Activated gamma-delta T cell (primary cell): Measurements from ENCODE around the gene TMEM255B.
"Not testable (repeated sequence)": the region's sequence is repeated elsewhere in the genome, so short reads cannot be mapped to it uniquely, and the experiment has no call there.

ENCODE experiments used
- DNase-seq: peaks from one replicate; lab custom pipeline; 2025; lab: John Stamatoyannopoulos, UW

The TMEM255B gene

DNA sequence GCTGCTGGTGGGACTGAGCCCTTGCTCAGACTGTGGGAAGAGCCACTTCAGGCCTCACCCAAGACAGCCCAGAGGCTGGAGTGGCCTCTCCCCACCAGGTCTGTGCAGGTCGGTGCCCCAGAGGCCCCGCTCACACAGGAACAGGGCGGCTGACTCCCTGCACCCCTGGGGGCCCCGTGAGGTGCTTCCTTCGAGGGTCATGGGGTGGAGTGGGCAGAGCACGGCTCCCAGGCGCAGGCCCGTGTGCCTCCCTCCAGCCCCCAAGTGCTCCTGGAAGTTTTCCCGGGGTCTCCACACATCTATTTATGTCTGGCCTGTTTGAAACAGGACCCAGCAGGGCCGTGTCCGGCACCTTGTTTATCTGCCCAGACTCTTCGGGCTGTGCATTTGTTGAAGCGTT, 9.5 kb upstream of the TMEM255B start:
- no peak for DNase-seq

DNA sequence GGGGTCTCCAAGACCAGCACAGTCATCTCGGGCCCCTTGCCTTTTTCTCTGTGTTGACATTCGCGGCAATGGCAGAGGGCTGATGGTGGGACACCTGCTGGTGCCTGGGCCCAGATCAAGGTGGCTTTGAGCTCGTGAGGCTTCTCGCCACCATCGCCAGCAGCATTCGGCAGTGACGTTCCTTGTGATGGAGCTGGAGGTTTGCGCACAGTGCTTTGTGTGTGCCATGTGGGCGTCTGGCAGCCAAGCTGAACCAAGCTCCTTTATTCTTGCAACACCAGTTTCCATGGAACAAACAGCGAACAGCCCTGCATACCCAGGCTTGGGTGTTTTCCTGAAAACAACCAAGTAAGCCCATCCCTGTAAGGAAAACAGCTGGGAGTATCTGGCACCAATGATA, 9.1 kb upstream of the TMEM255B start:
- no peak for DNase-seq

DNA sequence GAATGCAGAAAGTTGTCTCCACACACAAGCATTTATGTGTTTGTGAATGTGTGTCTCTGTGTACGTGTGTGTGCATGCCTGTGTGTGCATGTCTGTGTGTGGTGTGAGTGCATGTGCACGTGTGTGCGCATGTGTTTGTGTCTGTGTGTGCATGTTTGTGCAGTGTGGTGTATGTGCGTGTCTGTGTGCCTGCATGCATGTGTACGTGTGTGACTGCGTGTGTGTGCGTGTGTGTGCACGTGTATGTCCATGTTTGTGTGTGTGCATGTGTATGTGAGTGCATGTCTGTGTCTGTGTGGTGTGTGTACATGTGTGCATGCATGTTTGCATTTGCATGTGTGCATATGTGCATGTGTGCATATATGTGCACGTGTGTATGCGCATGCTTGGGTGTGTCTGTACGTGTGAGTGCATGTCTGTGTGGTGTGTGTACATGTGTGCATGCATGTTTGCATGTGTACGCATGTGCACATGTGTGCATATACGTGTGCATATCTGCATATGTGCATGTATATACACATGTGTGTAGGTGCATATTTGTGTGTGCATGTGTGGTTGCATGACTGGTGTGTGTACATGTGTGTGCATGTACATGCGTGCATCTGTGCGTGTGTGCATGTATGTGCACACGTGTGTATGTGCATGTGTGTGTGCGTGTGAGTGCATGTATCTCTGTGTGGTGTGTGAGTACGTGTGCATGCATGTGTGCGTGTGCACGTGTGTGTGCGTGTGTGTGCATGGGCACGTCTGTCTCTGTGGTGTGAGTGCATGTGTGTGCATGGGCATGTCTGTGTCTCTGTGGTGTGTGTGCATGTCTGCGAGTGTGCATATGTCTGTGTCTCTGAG, 8.2 kb upstream of the TMEM255B start:
- DNase-seq = no peak

DNA sequence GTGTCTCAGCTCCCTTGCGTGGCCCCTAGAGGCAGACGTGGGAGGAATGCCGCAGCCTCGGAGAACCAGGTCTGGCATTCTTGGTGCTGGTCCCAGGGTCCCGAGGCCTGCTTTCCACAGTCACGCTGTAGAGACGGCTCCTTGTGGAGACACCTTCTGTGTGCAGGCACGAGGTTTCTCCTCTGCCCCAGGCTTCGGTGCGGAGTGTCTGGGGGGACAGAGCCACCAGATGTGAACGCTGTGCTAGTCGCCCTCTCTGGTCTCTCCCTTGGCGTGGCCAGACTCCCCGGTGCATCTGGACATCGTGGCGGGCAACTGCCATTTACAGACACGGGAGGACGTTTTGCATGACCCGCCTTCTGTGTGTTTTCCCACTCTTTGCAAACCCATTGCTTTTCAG, 7.5 kb upstream of the TMEM255B start:
- no peak for DNase-seq

DNA sequence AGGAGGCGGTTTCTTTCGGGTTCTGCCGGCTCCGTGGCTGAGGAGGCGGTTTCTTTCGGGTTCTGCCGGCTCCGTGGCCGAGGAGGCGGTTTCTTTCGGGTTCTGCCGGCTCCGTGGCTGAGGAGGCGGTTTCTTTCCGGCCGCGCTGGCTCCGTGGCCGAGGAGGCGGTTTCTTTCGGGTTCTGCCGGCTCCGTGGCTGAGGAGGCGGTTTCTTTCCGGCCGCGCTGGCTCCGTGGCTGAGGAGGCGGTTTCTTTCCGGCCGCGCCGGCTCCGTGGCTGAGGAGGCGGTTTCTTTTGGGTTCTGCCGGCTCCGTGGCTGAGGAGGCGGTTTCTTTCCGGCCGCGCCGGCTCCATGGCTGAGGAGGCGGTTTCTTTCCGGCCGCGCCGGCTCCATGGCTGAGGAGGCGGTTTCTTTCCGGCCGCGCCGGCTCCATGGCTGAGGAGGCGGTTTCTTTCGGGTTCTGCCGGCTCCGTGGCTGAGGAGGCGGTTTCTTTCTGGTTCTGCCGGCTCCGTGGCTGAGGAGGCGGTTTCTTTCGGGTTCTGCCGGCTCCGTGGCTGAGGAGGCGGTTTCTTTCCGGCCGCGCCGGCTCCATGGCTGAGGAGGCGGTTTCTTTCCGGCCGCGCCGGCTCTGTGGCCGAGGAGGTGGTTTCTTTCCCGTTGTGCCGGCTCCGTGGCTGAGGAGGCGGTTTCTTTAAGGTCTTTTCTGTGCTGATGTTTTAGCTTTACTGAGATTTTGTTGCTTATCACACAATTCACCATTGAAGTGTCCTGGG, 6.6 kb upstream of the TMEM255B start:
- DNase-seq = not testable (repeated sequence)

DNA sequence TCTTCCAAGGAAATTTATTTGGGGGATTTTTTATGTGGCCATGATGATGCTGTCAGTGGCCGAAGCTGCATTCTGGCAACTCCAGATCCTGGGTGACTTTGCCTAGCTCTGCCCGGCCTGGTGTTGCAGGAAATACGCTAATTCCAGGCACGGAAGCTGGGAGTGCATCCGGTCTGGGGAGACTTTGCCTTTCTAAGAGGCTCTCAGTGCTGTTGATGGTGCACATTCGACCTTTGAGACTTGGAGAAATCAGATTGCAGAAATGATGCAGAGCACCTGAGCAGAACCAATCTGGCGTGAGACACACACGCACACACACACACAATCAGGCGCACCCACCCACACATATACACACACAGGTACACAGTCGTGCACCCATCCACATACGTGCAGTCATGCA, 5.9 kb upstream of the TMEM255B start:
- no peak for DNase-seq

DNA sequence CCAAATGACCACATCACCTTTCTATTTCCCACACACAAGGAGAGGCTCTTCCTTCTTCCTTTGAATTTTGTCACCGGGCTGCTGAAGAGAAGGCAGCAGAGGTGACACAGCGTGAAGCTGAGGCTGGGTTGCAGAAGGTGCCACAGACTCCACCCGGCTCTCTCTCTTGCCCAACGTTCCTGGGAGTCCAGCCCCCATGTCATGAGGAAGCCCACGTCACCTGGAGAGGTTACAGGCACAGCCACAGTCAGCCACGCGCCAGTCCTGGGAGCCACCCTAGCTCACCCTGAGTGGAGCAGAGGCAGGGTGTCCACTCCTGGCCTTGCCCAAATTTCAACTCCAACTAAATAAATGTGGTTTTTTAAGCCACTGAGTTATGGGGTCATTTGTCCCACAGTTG, 4.8 kb upstream of the TMEM255B start:
- no peak for DNase-seq

DNA sequence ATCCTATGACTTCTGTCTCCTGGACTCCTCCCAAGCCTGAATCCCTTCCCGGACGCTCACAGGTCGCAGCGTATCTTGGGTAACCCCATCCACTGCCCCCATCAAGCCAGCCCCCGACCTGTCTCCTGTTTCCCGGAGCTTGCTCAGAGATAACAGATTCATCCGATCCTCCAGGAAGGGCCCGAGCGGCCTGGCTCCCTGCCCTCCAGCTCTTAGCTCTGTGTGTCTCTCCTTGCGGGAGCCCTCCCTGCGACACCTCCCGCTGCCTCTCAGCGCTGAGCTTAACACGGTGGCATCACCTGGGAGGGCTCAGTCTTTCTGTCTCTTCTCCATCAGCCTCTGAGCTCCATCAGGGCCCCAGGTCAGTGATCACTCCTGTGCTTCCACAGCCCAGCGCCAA, 4.3 kb upstream of the TMEM255B start:
- no peak for DNase-seq

DNA sequence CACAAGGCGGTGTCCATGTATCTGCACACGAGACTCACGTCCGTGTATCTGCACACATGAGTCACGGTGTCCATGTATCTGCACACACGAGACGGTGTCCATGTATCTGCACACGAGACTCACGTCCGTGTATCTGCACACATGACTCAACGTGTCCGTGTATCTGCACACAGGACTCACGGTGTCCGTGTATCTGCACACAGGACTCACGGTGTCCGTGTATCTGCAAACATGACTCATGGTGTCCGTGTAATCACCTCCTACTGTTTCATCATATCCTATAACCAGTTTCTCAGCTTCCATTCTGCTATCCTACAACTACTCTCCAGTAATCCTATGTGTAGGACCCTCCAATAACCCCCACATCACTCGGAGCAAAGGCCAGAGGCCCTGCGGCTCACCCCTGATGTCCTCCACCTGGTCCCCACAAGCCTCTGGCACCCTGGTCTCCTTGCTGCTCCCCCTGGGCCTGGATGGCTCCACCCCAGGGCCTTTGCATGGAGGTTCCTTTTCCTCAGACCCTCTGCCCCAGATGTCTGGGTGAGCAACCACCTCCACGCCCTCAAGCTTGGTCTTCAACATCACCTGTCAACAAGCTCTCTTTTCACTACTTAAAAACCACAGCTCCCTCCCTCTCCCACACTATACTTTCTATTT, 2.5 kb upstream of the TMEM255B start:
- no peak for DNase-seq

DNA sequence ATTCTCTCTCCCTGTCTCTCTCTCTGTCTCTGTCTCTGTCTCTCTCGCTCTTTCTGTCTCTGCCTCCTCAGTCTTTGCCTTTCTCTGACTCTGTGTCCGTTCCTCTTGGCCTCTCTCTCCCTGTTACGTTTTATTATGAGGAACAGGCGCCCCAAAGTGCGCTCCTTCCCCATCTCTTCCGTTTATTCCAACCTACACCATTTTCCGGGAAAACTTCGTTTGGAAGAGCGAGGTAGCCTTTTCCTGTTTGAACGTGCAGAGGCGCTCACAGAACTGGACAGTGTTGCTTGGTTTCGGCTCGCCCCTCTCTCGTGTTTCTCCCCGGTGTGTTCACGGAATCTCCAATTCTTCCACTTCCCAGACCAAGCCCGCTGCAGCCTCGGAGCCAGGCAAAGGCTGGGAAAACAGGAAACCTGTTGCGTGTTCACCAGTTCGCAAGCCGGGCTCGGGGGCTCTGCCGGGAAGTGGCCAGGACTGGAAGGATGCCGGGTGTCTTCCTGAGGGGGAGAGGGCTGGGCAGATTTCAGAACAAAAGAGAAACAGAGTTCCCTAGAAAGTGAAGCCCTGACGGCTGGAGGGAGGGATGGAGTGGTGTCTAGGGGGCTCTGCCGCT, 605 bp downstream of the TMEM255B start:
- DNase-seq = no peak

DNA sequence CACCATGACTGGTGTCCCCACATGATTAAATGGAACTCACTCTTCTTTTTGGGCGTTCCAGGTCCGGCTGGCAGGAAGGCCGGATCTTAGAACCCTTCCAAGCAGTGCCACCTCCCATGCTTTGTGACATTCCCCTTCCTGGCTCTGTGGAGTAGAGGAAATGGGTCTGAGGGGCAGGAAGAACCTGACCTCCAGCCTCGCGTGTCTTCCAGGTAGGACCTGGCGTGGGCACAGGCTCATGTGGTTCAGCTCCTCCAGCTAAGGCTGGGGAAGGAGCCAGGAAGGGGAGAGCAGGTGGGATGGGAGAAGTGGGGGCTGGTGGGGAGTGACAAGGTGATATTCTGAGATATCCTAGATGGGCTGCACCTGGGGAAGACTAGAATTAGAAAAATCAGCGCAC, 2.1 kb downstream of the TMEM255B start:
- DNase-seq = no peak

DNA sequence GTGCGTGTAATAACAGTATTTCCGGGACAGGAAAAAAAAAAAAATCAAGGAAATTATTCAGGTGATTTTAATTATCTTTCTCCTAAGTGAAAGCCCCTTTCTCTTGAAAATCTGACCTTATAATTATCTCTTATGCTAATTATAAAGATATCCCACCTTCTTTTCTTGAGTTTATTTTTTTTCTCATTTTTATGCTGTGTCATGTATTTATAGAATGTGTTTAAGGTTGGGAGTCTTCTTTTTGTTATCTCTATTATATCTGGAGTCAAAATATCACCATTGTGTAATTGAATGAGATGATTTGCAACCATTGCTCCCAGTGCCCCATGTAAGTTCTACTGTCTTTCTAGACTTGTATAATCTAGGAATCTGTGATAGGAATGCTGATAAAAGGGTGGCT, 3.0 kb downstream of the TMEM255B start:
- no peak for DNase-seq

DNA sequence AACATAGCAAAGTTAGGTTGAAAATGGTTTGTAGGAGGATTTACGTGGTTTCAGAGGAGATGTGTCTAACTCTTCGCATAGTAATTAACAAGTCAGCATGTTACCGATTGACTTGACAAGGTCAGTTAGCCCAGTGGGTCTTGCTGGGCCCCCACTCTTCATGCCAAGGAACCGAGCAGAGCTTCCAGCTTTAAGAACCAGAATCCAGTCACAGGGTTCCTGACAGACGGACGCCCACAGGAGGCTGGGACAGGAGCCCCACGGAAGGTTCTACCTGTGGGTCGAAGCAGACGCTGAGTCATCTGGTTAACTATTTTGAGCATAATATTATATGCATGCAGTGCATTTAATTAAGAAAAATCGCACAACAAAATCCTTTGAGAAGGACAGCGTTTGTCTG, 3.5 kb downstream of the TMEM255B start:
- DNase-seq = no peak

DNA sequence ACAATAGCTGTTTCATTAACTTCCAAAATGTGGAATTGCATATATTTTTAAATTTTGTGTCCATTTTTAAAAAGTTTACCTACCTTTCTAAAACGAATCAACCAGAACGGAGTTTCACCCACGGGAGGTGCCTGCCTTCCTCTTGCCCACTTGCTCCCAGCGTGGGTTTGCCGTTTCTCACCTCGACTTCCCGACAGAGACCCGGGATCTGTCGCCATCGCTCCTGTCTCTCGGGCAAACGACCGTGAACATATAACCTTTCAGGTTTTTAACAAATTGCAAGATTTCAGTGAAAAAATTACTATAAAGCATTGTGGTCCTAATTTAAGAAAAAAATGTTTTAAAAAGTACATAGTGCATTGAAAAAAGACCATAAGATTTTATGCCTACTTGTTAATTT, 4.2 kb downstream of the TMEM255B start:
- DNase-seq = no peak

DNA sequence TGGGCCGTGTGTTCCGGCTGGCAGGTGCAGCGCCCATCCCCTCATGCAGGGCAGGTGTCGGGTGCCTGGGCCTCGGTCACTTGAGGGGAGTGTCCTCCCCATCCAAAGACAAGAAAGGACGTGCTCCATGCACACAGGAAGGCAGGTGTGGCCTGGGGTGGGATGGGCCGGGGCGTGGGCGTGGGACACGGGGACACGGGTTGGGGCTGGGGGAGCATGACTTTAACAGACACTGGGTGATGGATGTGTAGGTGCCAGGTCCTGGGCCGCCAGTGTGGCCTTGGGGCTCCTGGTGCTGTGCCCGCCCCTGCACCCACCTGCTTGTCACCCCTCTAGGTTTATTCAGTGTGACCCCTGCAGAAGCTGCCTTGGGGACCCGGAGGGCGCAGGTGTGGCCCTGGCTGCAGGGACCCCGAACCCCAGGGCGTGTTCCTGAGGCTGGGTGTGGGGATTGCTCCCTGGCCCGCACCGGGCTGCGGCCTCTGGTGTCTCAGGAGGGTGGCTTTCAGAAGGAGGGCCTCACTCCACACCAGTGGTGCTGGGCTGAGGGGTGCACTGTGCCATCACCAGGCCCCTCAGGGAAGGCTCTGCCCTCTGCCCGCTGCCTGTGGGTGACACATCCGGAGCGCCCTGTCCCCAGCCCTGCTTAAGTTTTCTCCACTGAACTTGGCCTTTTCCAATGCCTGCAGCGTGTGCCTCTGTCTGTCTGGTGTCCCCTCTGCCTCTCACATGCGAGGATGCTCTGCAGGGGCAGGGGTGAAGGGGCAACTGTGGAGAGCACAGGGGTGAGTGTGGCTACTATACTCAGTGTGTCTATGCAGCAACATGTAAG, 5.2 kb downstream of the TMEM255B start:
- no peak for DNase-seq

DNA sequence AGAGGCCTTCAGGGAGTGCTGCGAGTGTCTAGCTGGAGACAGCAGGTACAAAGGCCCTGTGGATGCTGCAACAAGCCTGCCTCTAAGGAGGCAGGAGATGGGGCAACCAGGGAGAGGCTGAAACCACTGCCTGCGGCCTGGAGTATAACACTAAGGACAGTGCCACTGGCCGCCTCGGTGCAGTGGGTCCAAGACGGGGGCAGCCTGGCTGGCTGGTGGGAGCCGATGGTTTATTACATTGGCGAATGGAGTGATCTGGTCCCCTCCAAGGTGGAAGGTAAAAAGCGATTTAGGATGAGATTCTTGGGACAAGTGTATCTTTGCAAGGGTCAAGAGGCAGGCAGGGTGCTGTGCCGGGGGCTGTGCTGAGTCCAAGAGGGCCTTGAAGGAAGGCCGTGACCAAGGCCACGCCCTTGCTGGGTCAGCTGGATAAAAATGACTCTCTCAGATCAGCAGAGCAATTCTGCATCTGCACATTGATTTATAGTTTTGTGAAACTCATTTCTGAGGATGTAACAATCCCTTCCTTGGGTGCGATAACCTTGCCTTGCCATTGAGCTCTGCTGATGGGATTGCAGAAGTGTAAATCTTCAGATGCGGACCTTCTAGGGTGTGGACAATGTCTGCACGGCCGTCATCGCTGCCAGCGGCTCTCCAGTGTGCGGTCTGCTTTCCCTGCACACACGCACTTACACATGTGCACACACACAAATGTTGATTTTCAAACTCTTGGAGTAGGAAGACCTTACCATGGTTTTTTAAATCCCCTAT, 6.0 kb downstream of the TMEM255B start:
- no peak for DNase-seq

DNA sequence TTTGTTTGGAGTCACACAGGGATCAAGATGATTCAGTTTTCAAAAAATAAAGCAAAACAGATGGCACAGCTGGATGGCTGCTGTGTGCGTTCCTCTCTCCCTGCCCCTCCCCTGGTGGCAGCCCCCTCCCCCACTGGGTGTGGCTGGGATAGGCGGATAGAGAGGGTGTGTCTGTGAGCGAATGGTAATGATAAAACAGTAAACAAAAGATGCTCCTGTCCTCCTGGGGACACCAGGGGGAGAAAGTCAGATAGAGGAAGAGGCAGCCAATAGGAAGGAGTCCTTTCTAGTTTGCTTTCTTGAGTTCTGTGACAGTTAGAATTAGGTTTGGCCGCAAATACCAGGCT, 6.5 kb downstream of the TMEM255B start:
- DNase-seq = no peak

DNA sequence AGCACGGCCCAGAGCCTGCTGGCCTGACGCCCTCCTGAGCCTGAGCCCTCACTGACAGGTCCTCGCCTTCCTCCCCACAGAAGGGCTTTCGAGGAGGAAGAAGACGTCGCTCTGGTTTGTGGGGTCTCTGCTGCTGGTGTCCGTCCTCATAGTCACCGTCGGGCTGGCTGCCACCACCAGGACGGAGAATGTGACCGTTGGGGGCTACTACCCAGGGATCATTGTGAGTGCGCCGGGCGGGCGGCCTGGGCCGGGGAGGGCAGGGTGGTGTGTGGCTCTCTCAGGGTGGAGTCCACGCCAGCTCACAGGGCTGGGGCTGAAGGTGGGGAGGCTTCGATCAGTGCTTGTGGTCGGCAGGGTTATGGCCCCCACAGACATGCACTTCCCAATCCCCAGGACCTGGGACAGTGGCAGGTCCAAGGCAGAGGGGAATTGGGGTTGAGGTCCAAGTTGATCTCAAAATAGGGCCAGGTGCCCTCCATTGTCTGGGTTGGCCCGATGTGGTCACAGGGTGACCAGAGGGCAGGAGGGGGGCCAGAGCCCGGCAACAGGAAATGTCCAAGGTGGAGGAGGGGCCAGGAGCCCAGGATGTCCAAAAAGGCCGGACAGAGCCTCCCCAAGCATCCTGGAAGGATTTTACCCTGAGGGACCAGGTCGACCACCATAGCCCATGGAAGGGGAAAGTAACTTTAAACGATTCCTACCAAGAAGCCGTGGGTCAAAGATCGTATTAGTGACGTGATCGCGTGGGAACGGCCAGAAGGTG, 7.2 kb downstream of the TMEM255B start:
- DNase-seq = no peak

DNA sequence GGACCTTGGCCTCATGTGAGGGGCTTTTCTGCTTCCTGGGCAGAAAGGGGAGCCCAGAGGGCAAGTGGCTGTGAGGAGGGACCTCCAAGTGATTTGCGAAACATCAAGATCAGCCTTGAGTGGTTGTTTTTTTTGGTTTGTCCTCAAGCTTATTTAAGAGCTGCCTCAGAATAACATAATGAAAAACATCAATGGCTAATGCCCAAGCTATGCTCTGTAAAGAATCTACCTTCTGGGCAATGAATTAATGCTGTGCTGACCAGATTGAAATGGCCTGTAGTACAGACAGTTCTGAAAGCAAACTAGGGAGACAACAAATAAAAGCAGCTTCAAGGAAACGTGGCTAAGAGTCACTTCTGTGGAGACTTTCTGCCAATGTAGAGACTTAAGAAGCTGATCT, 8.3 kb downstream of the TMEM255B start:
- DNase-seq = no peak
